Natural killer cell treated with Interleukin-12 subunit alpha and Interleukin-12 subunit beta and Interleukin-15 and Interleukin-18, amount 100 ng/mL, for 72 hours (primary cell): ENCODE measurements around the gene SCN9A. TPM values are rescaled to one million over a fixed set of nuclear protein-coding genes. Genes with fewer than 3 reads are reported as not detected.

Experiments
- ATAC-seq, 2 donors: fragments of 150-1000 bp; cut with Tn5 transposase in 1 of 2; sonication (Bioruptor Pico), chemical (Tn5 transposase) in 1 of 2; 2 replicates each; pipeline ENCODE4 v1.10.0; 2021
- DNase-seq: peaks from one replicate; pipeline ENCODE4 v3.0.0; 2022; ENCODE audit warnings: low spot score
- H3K27ac Mint-ChIP-seq, 2 donors: 1 replicate in 1 of 2; 2 replicates in 1 of 2; pipeline ENCODE4 v1.8.0; 2022; ENCODE audit warnings: mixed read lengths in 2 of 2, mild to moderate bottlenecking in 1 of 2, moderate library complexity in 1 of 2
- H3K27me3 Mint-ChIP-seq, 2 donors: 1 replicate in 1 of 2; 2 replicates in 1 of 2; pipeline ENCODE4 v1.8.0; 2022; ENCODE audit warnings: mixed read lengths in 2 of 2
- H3K36me3 Mint-ChIP-seq: one replicate; pipeline ENCODE4 v1.8.0; 2022; ENCODE audit warnings: mixed read lengths
- H3K4me1 Mint-ChIP-seq, 2 donors: 1 replicate in 1 of 2; 2 replicates in 1 of 2; pipeline ENCODE4 v1.8.0; 2022; ENCODE audit warnings: low read depth in 2 of 2, mixed read lengths in 2 of 2, mild to moderate bottlenecking in 1 of 2
- H3K4me3 Mint-ChIP-seq: one replicate; pipeline ENCODE4 v1.8.0; 2022; ENCODE audit warnings: mixed read lengths
- H3K9me3 Mint-ChIP-seq: 2 replicates; pipeline ENCODE4 v1.8.0; 2022; ENCODE audit warnings: mixed read lengths
- total RNA-seq, 2 donors: library from RNA; stranded (reverse); gene quantifications; one replicate each; pipeline ENCODE4 v1.2.3, GENCODE V29; 2022

The SCN9A gene
- total RNA-seq, 2 donors from 2014 or later, result 0.17 to 1.0 TPM

DNA sequence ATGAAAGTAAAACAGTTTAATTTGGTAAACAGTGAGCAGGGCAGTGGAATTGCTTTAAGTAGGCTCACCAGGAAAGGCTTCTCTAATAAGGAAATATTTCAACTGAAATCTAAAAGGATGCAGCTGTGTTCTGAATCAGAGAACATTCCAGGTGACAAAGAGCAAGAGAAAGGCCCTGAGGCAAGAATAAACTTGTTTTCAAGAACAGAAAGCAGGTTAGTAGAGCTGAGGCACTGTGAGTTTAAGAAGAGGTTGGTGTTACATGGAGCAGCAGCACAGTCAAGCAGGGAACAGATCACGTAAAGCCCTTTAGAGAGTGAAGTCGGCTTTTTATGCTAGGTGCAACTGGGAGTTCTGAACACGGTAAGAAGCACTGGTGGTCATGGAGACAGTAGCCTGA lies 191.0 kb downstream of the SCN9A start:
- no peaks in the 10 kb centered on the region for H3K4me1 Mint-ChIP-seq
- DNase-seq (no peak), ATAC-seq (no peak)
- no peaks in the 10 kb centered on the region for H3K9me3 Mint-ChIP-seq
- no peaks in the 10 kb centered on the region for H3K27me3 Mint-ChIP-seq
- no peaks in the 10 kb centered on the region for H3K36me3 Mint-ChIP-seq
- H3K4me3 Mint-ChIP-seq, result no peak overlapping the region
- no peak overlapping the region for H3K27ac Mint-ChIP-seq

DNA sequence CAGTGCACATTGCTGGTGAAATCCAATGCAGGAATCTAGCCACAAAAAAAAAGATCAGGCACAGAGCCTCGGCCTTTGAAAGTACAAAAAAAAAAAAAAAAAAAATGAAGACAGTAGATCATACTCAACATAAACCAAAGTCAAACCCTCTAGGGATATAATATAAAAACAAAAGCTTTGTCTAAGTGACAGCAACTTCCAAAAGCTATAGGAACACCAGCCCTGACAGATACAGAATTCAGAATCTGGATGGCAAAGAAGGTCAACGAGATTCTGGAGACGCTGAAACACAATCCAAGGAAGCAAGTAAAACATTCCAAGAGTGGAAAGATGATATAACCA lies 194.0 kb downstream of the SCN9A start:
- no peak for ATAC-seq
- H3K9me3 Mint-ChIP-seq, result no peaks in the 10 kb centered on the region
- no peak for DNase-seq
- H3K4me3 Mint-ChIP-seq, result no peak overlapping the region
- H3K27me3 Mint-ChIP-seq, result peaks cover 0 to 2% of the 10 kb centered on the region in 2 donors
- H3K36me3 Mint-ChIP-seq, result no peaks in the 10 kb centered on the region
- H3K4me1 Mint-ChIP-seq, result no peaks in the 10 kb centered on the region
- H3K27ac Mint-ChIP-seq, result no peak overlapping the region

- H3K4me1 Mint-ChIP-seq, result no peaks in the 10 kb centered on the region
- no peak for DNase-seq
- peak; percentile 24 to 31 for ATAC-seq
- H3K4me3 Mint-ChIP-seq, result no peak overlapping the region
- H3K27me3 Mint-ChIP-seq, result peaks cover 0 to 4% of the 10 kb centered on the region in 2 donors
- no peak overlapping the region for H3K27ac Mint-ChIP-seq
- H3K9me3 Mint-ChIP-seq, result no peaks in the 10 kb centered on the region
- no peaks in the 10 kb centered on the region for H3K36me3 Mint-ChIP-seq
Observed at GRCh38 chr2:166180951-166181812, 194.6 kb downstream of the SCN9A start.

DNA sequence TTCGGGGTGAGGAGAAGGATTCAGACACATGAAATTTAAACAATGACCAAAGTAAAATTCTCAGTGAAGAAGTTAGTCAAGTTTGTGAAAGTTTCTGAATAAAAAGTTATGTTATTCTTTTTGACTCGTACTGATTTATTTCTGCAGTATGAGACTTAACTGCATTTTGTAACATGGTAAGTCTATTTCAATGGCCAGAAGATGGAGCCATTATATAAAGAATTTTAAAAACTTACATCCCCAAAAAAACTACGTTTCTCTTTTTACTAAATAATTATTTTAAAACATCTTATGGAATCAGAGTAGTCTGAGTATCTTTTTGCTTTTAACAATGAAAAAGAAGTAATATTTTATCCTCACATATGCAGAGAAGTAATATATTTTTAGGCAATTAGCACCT lies 196.5 kb downstream of the SCN9A start:
- peaks cover 0 to 4% of the 10 kb centered on the region in 2 donors for H3K27me3 Mint-ChIP-seq
- no peaks in the 10 kb centered on the region for H3K9me3 Mint-ChIP-seq
- no peak overlapping the region for H3K4me3 Mint-ChIP-seq
- H3K4me1 Mint-ChIP-seq, result no peaks in the 10 kb centered on the region
- no peak for DNase-seq
- no peak overlapping the region for H3K27ac Mint-ChIP-seq
- H3K36me3 Mint-ChIP-seq, result no peaks in the 10 kb centered on the region
- ATAC-seq, result no peak

DNA sequence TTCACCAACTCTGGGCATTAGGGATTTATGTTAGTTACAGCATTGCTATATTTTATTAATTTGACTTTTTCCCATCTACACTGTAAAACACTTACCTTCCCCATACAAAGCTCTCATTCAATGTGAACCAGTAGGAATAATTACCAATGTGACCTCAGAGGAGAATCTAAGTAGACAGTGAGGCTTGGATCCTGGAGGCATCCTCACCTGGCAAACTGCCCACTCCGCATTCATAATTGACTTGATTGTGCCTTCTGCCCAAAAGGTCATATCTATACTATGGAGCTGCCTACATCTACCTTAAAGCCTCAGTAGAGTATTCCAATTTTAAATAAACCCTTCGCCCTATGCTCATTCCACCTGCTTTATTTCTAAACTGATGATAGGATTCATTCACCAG lies 202.5 kb downstream of the SCN9A start:
- ATAC-seq (no peak), DNase-seq (no peak)
- no peaks in the 10 kb centered on the region for H3K36me3 Mint-ChIP-seq
- no peaks in the 10 kb centered on the region for H3K4me1 Mint-ChIP-seq
- no peak overlapping the region for H3K27ac Mint-ChIP-seq
- H3K27me3 Mint-ChIP-seq, result peaks cover 0 to 6% of the 10 kb centered on the region in 2 donors
- no peaks in the 10 kb centered on the region for H3K9me3 Mint-ChIP-seq
- H3K4me3 Mint-ChIP-seq, result no peak overlapping the region

- Mint-ChIP-seq H3K4me1 (no peaks in the 10 kb centered on the region), H3K27me3 (peaks cover 0 to 2% of the 10 kb centered on the region in 2 donors), H3K4me3 (no peak overlapping the region), H3K9me3 (no peaks in the 10 kb centered on the region), H3K36me3 (no peaks in the 10 kb centered on the region), H3K27ac (no peak overlapping the region)
- DNase-seq (no peak), ATAC-seq (no peak)
Observed at GRCh38 chr2:166171216-166171615, 204.5 kb downstream of the SCN9A start.

- Mint-ChIP-seq H3K4me1 (no peaks in the 10 kb centered on the region), H3K4me3 (no peak overlapping the region), H3K27ac (no peak overlapping the region), H3K9me3 (no peaks in the 10 kb centered on the region), H3K27me3 (peaks cover 0 to 2% of the 10 kb centered on the region in 2 donors), H3K36me3 (no peaks in the 10 kb centered on the region)
- ATAC-seq (no peak), DNase-seq (no peak)
Observed at GRCh38 chr2:166170356-166170755, 205.4 kb downstream of the SCN9A start.

DNA sequence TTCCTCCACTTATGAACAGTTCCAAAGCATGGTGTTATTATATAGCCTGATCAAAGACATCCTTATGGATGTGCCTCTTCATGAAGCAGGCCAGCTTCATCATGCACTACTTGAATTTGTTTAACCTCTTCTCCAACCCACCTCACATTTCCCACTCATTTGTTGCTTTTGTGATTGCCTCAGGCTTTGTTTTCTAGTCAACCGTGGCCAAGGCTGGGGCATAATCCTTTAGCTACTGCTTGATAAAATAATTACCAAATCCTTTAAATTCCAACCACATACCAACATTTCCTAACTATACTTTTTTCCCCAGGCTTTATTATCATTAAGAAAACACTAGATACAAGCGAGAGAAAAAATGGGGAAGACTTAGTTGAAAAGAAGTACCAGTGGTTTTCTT lies 208.3 kb downstream of the SCN9A start:
- Mint-ChIP-seq H3K4me3 (no peak overlapping the region), H3K27ac (no peak overlapping the region), H3K9me3 (peaks cover 4% of the 10 kb centered on the region), H3K4me1 (no peaks in the 10 kb centered on the region), H3K27me3 (peaks cover 0 to 2% of the 10 kb centered on the region in 2 donors), H3K36me3 (no peaks in the 10 kb centered on the region)
- ATAC-seq (no peak), DNase-seq (no peak)

DNA sequence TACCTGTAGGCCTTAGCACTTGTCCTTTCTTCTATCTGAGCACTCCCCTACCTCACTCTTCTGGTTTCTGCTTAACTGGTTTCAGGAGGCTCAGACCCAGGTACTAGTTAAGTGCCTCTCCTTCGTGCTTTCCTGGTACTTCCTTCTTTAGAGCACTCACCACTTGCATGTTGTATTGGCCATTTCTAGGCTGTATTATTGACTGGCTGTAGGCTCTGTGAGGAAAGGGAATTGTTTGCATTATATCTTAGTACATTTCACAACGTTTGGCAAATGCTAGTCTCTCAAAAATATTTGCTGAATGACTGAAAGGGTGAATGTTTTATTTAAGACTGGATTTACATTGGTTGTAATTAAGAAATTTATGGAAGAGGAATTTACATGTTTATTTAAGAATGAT lies 212.0 kb downstream of the SCN9A start:
- Mint-ChIP-seq H3K27me3 (no peaks in the 10 kb centered on the region), H3K36me3 (no peaks in the 10 kb centered on the region), H3K27ac (no peak overlapping the region), H3K4me3 (no peak overlapping the region), H3K4me1 (no peaks in the 10 kb centered on the region), H3K9me3 (peaks cover 4% of the 10 kb centered on the region)
- no peak for ATAC-seq
- no peak for DNase-seq

GRCh38 chr2:166158546-166158945 lies 217.2 kb downstream of the SCN9A start:
- ATAC-seq (no peak), DNase-seq (no peak)
- Mint-ChIP-seq H3K4me1 (no peaks in the 10 kb centered on the region), H3K36me3 (no peaks in the 10 kb centered on the region), H3K9me3 (peaks cover 3% of the 10 kb centered on the region), H3K27ac (no peak overlapping the region), H3K27me3 (peaks cover 0 to 13% of the 10 kb centered on the region in 2 donors), H3K4me3 (no peak overlapping the region)

DNA sequence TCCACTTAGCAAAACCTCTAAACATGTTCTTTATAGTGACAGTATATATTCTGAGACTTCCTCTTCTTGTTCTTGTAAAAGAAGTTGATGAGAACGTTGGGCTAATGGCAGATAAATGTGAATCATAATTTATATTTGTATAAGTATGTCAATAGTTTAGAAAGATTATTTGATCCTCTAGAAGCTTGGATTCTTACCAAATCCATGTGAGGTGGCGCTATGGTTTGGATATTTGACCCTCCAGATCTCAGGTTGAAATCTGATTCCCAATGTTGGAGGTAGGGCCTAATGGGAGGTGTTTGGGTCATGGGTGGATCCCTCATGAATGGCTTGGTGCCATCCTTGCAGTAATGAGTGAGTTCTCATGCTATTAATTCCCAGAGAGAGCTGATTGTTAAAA lies 218.2 kb downstream of the SCN9A start:
- no peaks in the 10 kb centered on the region for H3K36me3 Mint-ChIP-seq
- no peak overlapping the region for H3K27ac Mint-ChIP-seq

GRCh38 chr2:166156985-166157490 lies 218.7 kb downstream of the SCN9A start:
- DNase-seq (no peak), ATAC-seq (no peak)
- Mint-ChIP-seq H3K27ac (no peak overlapping the region), H3K36me3 (no peaks in the 10 kb centered on the region), H3K4me1 (no peaks in the 10 kb centered on the region), H3K27me3 (peaks cover 0 to 18% of the 10 kb centered on the region in 2 donors), H3K4me3 (no peak overlapping the region), H3K9me3 (peaks cover 3% of the 10 kb centered on the region)

More for the DNA sequence above, 218.2 kb downstream of the SCN9A start:
- DNase-seq (no peak), ATAC-seq (no peak)
- Mint-ChIP-seq H3K4me1 (no peaks in the 10 kb centered on the region), H3K4me3 (no peak overlapping the region), H3K27me3 (peaks cover 0 to 18% of the 10 kb centered on the region in 2 donors), H3K9me3 (peaks cover 3% of the 10 kb centered on the region)

- Mint-ChIP-seq H3K36me3 (no peaks in the 10 kb centered on the region), H3K27ac (no peak overlapping the region), H3K4me1 (no peaks in the 10 kb centered on the region), H3K9me3 (peaks cover 3% of the 10 kb centered on the region), H3K4me3 (no peak overlapping the region), H3K27me3 (peaks cover 0 to 18% of the 10 kb centered on the region in 2 donors)
- DNase-seq (no peak), ATAC-seq (no peak)
Observed at GRCh38 chr2:166155589-166155988, 220.2 kb downstream of the SCN9A start.

GRCh38 chr2:166154685-166155338 lies 220.9 kb downstream of the SCN9A start:
- Mint-ChIP-seq H3K36me3 (no peaks in the 10 kb centered on the region), H3K4me3 (no peak overlapping the region), H3K9me3 (peaks cover 3% of the 10 kb centered on the region), H3K4me1 (no peaks in the 10 kb centered on the region), H3K27ac (no peak overlapping the region), H3K27me3 (peaks cover 0 to 18% of the 10 kb centered on the region in 2 donors)
- no peak for DNase-seq
- ATAC-seq, result no peak
